GM19395 (cell line): ENCODE results near the gene ZGLP1.
"Not testable (repeated sequence)": the region's sequence is repeated elsewhere in the genome, so short reads cannot be mapped to it uniquely, and the experiment has no call there.

Experiments
- ATAC-seq: cut with Tn5 transposase; IDR thresholded peaks from one replicate; pipeline ENCODE4 v1.9.1; 2021; ENCODE audit warnings: mild to moderate bottlenecking, moderate library complexity; ENCODE audit not compliant: unreplicated experiment

ZGLP1 gene

GRCh38 chr19:10282043-10282442, 27.6 kb downstream of the ZGLP1 start:
- not testable (repeated sequence) for ATAC-seq

GRCh38 chr19:10279737-10280442, 29.7 kb downstream of the ZGLP1 start:
- no peak for ATAC-seq

- ATAC-seq, result no peak
Measured at GRCh38 chr19:10278935-10279334, 30.7 kb downstream of the ZGLP1 start.

GRCh38 chr19:10277795-10278589, 31.6 kb downstream of the ZGLP1 start:
- ATAC-seq, result no peak

- no peak for ATAC-seq
Measured at GRCh38 chr19:10274589-10274988, 35.0 kb downstream of the ZGLP1 start.

GRCh38 chr19:10271543-10272086, 38.0 kb downstream of the ZGLP1 start:
- no peak for ATAC-seq

GRCh38 chr19:10270616-10271394, 38.8 kb downstream of the ZGLP1 start, which contains the start of gene ICAM1:
Gene ICAM1 (plus strand): TSS chr19:10271120. CDS start chr19:10271160, 40 bp downstream.
- no peak for ATAC-seq

GRCh38 chr19:10270180-10270615, 39.4 kb downstream of the ZGLP1 start:
- ATAC-seq, result no peak

GRCh38 chr19:10269333-10270179, 40.1 kb downstream of the ZGLP1 start:
- no peak for ATAC-seq

- no peak for ATAC-seq
Measured at GRCh38 chr19:10268071-10268470, 41.5 kb downstream of the ZGLP1 start.

- ATAC-seq, result no peak
Measured at GRCh38 chr19:10266706-10267105, 42.9 kb downstream of the ZGLP1 start.

GRCh38 chr19:10262771-10263170, 46.8 kb downstream of the ZGLP1 start:
- ATAC-seq, result no peak

- no peak for ATAC-seq
Measured at GRCh38 chr19:10260141-10260584, 49.5 kb downstream of the ZGLP1 start.

GRCh38 chr19:10259162-10259905, 50.3 kb downstream of the ZGLP1 start:
- ATAC-seq, result peak; percentile 54

- no peak for ATAC-seq
Measured at GRCh38 chr19:10258080-10258710, 51.4 kb downstream of the ZGLP1 start.

- ATAC-seq, result no peak
Measured at GRCh38 chr19:10256970-10257615, 52.5 kb downstream of the ZGLP1 start.

GRCh38 chr19:10256551-10256950, 53.1 kb downstream of the ZGLP1 start:
- no peak for ATAC-seq

GRCh38 chr19:10255358-10255757, 54.3 kb downstream of the ZGLP1 start:
- ATAC-seq, result no peak
